HFFc6 (cell line): ENCODE data around the gene VIL1. TPM values are rescaled to one million over a fixed set of nuclear protein-coding genes. Genes with fewer than 3 reads are reported as not detected.

Experiments
- DNase-seq: peaks from one replicate; pipeline ENCODE4 v3.0.0-alpha.2; 2018
- H3K27ac Mint-ChIP-seq: 2 replicates; pipeline ENCODE4 v1.8.0; 2020; ENCODE audit warnings: mild to moderate bottlenecking, mixed read lengths
- H3K27me3 Mint-ChIP-seq: 2 replicates; pipeline ENCODE4 v1.8.0; 2021; ENCODE audit warnings: mild to moderate bottlenecking, moderate library complexity, mixed read lengths; ENCODE audit not compliant: insufficient read depth
- H3K36me3 Mint-ChIP-seq: 2 replicates; pipeline ENCODE4 v1.8.0; 2021; ENCODE audit warnings: low read depth, mixed read lengths
- H3K4me1 Mint-ChIP-seq: 2 replicates; pipeline ENCODE4 v1.8.0; 2020; ENCODE audit warnings: low read depth, mixed read lengths
- H3K4me3 Mint-ChIP-seq: 2 replicates; pipeline ENCODE4 v1.8.0; 2020; ENCODE audit warnings: mild to moderate bottlenecking, moderate library complexity, mixed read lengths
- H3K9me3 Mint-ChIP-seq: 2 replicates; pipeline ENCODE4 v1.8.0; 2020; ENCODE audit warnings: mild to moderate bottlenecking, mixed read lengths
- CTCF ChIP-seq: fragments of 200-600 bp; sonication (generic); IDR thresholded peaks from 2 replicates; pipeline ENCODE4 v1.5.0; 2021; ENCODE audit warnings: antibody characterized with exemption, mild to moderate bottlenecking
- total RNA-seq, 6 experiments: library from RNA; stranded (reverse); fragmentation: NEBNext Ultra II Directional; extraction: Animal tissue kit (Norgen Biotek cat#: 25700); gene quantifications; 2 replicates in 1 of 6; 3 replicates in 5 of 6; pipeline ENCODE4 v1.2.3, GENCODE V29; 2021

The VIL1 gene
- total RNA-seq, 6 experiments from 2014 or later = not detected

- Mint-ChIP-seq H3K27ac (no peak overlapping the region), H3K36me3 (no peaks in the 10 kb centered on the region), H3K4me3 (no peak overlapping the region), H3K27me3 (peaks cover 42% of the 10 kb centered on the region), H3K4me1 (no peaks in the 10 kb centered on the region), H3K9me3 (no peaks in the 10 kb centered on the region)
- TF ChIP-seq CTCF = no peak
- DNase-seq = no peak
Measured at GRCh38 chr2:218431878-218432277, 13.0 kb downstream of the VIL1 start.

GRCh38 chr2:218432676-218433365 is 13.9 kb downstream of the VIL1 start:
- DNase-seq = no peak
- Mint-ChIP-seq H3K36me3 (no peaks in the 10 kb centered on the region), H3K4me3 (no peak overlapping the region), H3K4me1 (no peaks in the 10 kb centered on the region), H3K27ac (no peak overlapping the region), H3K9me3 (no peaks in the 10 kb centered on the region), H3K27me3 (peaks cover 36% of the 10 kb centered on the region)
- no peak for TF ChIP-seq CTCF

GRCh38 chr2:218434456-218434855 is 15.5 kb downstream of the VIL1 start:
- no peak overlapping the region for H3K27ac Mint-ChIP-seq
- H3K36me3 Mint-ChIP-seq = no peaks in the 10 kb centered on the region
- H3K4me3 Mint-ChIP-seq = no peak overlapping the region
- H3K27me3 Mint-ChIP-seq = peaks cover 35% of the 10 kb centered on the region
- TF ChIP-seq CTCF = no peak
- H3K4me1 Mint-ChIP-seq = no peaks in the 10 kb centered on the region
- no peak for DNase-seq
- no peaks in the 10 kb centered on the region for H3K9me3 Mint-ChIP-seq

- H3K9me3 Mint-ChIP-seq = no peaks in the 10 kb centered on the region
- no peaks in the 10 kb centered on the region for H3K36me3 Mint-ChIP-seq
- peaks cover 31% of the 10 kb centered on the region for H3K27me3 Mint-ChIP-seq
- TF ChIP-seq CTCF = no peak
- no peak overlapping the region for H3K27ac Mint-ChIP-seq
- DNase-seq = no peak
- no peaks in the 10 kb centered on the region for H3K4me1 Mint-ChIP-seq
- no peak overlapping the region for H3K4me3 Mint-ChIP-seq
Measured at GRCh38 chr2:218435003-218435982, 16.4 kb downstream of the VIL1 start.

- no peaks in the 10 kb centered on the region for H3K4me1 Mint-ChIP-seq
- H3K27ac Mint-ChIP-seq = no peak overlapping the region
- no peak for TF ChIP-seq CTCF
Measured at GRCh38 chr2:218436992-218437391, 18.1 kb downstream of the VIL1 start.

More at GRCh38 chr2:218436992-218437391, 18.1 kb downstream of the VIL1 start:
- no peak for DNase-seq
- Mint-ChIP-seq H3K27me3 (peaks cover 19% of the 10 kb centered on the region), H3K4me3 (no peak overlapping the region), H3K9me3 (no peaks in the 10 kb centered on the region), H3K36me3 (no peaks in the 10 kb centered on the region)
